Brain microvascular endothelial cell (primary cell): ENCODE measurements around the gene TIMM44.
"Not testable (repeated sequence)": the region's sequence is repeated elsewhere in the genome, so short reads cannot be mapped to it uniquely, and the experiment has no call there.

Source experiments
- DNase-seq: peaks from one replicate; pipeline ENCODE4 v3.0.0-alpha.2; 2020
- H3K27ac ChIP-seq: fragments of 250-450 bp; sonication (Bioruptor Pico); 2 replicates; pipeline ENCODE4 v1.5.1; 2020; ENCODE audit warnings: mild to moderate bottlenecking, moderate library complexity
- H3K27me3 ChIP-seq: fragments of 250-450 bp; sonication (Bioruptor Pico); replicated peaks from 2 replicates; pipeline ENCODE4 v1.5.1; 2020; ENCODE audit warnings: mild to moderate bottlenecking
- H3K36me3 ChIP-seq: fragments of 250-450 bp; sonication (Bioruptor Pico); replicated peaks from 2 replicates; pipeline ENCODE4 v1.5.1; 2020; ENCODE audit warnings: mild to moderate bottlenecking
- H3K4me3 ChIP-seq: 2 replicates; pipeline ENCODE4 v1.5.1; 2011; ENCODE audit warnings: low read depth, mild to moderate bottlenecking, control low read depth, low read length, moderate library complexity
- in situ Hi-C: cut with HindIII; loops from 2 replicates; pipeline ENCODE4 v1.10.0; 2017; ENCODE audit warnings: low sequenced_read_pairs, low pct_ligation_motif_present
- TF ChIP-seq, protein P1 (sequence below): IDR thresholded peaks from 2 replicates; pipeline ENCODE4 v1.5.1; 2011; ENCODE audit warnings: low read depth, mild to moderate bottlenecking, moderate library complexity, low read length, control low read depth, inconsistent platforms; ENCODE audit errors: missing control alignments

The TIMM44 gene

DNA sequence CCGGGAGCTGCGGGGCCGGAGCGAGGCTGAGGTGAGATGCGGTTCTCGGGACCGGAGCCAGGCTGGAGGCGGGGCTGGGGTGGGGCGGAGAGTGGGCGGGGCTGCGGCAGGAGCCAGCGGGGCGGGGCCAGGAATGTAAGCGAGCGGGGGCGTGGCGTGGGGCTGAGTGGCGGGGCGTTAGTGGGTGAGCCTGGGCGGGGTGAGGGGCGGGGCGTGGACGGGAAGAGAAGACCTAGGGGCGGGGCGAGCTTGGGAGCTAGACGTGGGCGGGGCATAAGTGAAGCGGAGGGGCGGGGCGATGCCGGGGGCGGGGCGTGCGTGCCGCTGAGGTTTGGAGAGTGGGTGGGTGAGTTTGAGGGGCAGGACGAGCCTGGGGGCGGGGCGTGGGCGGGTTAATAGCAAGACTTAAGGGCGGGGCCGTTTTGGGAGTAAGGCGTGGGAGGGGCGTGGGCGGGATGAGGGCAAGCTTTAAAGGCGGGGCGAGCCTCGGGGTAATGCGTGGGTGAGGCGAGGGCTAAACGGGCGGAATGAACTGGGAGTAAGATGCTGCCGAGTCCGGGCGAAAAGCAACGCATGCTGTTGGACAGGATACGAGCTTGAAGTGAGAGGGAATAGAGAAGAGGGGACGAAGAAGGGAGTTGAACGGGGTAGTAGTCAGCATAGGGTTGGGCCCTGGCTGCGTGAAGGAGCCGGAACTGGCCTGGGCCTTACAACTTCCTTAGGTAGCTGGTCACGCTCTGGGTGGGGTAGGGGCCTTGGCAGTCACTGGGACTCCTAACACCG lies 22.8 kb downstream of the TIMM44 start:
- H3K4me3 ChIP-seq = peak overlapping the region; percentile 66
- in situ Hi-C loops = no loop called here
- peak; percentile 98 for DNase-seq
- peaks cover 10% of the 10 kb centered on the region for H3K36me3 ChIP-seq
- TF ChIP-seq, protein P1, sequence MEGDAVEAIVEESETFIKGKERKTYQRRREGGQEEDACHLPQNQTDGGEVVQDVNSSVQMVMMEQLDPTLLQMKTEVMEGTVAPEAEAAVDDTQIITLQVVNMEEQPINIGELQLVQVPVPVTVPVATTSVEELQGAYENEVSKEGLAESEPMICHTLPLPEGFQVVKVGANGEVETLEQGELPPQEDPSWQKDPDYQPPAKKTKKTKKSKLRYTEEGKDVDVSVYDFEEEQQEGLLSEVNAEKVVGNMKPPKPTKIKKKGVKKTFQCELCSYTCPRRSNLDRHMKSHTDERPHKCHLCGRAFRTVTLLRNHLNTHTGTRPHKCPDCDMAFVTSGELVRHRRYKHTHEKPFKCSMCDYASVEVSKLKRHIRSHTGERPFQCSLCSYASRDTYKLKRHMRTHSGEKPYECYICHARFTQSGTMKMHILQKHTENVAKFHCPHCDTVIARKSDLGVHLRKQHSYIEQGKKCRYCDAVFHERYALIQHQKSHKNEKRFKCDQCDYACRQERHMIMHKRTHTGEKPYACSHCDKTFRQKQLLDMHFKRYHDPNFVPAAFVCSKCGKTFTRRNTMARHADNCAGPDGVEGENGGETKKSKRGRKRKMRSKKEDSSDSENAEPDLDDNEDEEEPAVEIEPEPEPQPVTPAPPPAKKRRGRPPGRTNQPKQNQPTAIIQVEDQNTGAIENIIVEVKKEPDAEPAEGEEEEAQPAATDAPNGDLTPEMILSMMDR = no peak
- H3K27ac ChIP-seq = peak overlapping the region; percentile 54
- H3K27me3 ChIP-seq = peaks cover 11% of the 10 kb centered on the region

DNA sequence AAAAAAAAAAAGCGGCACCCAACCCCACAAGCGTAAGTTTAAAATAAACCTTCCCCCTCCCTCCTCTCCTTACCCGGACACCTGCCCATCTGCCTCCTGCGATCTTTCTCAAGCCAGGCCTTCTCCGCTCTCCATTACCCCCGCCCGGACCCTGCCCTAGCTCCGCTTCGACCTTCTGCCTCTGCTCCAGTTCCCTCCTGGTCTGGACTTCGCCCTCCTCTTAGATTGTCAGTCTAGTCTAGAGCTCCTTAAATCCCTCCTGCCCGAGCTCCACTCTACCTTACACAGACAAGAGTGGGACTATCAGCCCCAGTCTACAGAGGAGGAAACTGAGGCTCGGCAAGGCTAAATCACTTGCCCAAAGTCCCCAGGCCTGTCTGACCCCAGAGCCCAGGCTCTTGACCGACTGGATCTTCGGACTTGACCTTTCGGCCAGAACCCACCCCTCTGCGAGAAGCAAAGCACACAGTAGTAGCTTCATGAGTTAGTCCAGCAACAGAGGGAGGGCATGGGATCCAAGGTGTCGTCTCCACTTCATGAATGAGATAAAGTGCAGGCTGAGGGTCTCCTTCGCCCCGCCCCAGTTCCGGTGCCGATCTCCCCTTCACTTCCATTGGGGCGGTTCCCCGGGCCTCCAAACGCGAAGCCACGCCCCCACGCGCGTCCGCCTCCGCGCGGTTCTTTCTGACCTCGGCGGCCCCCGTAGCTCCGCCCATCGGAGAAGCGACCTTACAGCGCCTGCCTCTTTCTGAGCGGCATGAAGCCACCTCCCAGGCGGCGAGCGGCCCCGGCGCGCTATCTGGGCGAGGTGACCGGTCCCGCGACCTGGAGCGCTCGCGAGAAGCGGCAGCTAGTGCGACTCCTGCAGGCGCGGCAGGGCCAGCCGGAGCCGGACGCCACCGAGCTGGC lies 23.6 kb downstream of the TIMM44 start, which contains the start of gene SNAPC2:
TSS of gene SNAPC2 (plus strand) at position 729 of the 909 bp plus-strand sequence. CDS start at position 758, 29 bp downstream.
- TF ChIP-seq, protein P1 = no peak
- in situ Hi-C loops = no loop called here

DNA sequence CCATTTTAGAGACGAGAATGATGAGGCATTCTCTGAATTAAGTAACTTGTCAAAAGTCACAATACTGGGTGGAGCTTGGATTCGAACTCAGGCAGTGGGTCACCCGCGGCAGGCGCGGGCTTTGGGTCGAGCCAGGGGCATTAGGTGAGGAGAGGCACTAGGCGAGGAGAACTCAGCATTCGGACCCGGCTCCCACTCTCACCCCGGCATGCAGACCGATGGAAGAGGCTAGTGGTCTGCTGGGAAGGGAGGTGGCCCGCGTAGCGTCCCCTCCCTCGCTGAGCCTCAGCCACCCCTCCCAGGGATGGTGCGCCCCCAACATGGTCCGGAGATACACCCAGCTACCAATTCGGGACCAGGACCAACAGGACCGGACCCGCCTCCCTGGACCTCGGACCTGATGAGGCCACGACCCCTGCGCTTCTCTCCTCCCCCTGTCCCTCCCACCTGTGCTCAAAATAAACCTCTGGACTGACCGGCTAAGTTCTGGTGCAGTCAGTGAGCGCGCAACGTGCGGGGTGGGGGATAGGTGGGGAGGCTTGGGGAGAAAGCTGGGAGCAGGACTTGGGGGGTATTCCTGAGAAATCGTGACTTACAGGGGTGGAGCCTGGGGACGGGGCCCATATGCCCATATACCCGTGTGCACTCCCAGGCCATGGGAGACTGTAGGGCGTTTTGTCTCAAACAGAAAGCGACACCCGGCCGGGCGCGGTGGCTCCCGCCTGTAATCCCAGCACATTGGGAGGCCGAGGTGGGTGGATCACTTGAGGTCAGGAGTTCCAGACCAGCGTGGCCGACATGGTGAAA lies 24.6 kb downstream of the TIMM44 start:
- H3K27me3 ChIP-seq = peaks cover 14% of the 10 kb centered on the region
- H3K27ac ChIP-seq = no peak overlapping the region
- in situ Hi-C loops = no loop called here
- H3K4me3 ChIP-seq = no peak overlapping the region
- no peak for DNase-seq
- TF ChIP-seq, protein P1 = no peak
- H3K36me3 ChIP-seq = peaks cover 10% of the 10 kb centered on the region

More for the DNA sequence above, 23.6 kb downstream of the TIMM44 start, which contains the start of gene SNAPC2:
- Histone ChIP-seq H3K4me3 (peak within 1 kb of the TSS; percentile 66), H3K36me3 (peaks cover 10% of the 10 kb centered on the region), H3K27me3 (peaks cover 14% of the 10 kb centered on the region), H3K27ac (peak within 1 kb of the TSS; percentile 54)
- DNase-seq = peak; percentile 92

DNA sequence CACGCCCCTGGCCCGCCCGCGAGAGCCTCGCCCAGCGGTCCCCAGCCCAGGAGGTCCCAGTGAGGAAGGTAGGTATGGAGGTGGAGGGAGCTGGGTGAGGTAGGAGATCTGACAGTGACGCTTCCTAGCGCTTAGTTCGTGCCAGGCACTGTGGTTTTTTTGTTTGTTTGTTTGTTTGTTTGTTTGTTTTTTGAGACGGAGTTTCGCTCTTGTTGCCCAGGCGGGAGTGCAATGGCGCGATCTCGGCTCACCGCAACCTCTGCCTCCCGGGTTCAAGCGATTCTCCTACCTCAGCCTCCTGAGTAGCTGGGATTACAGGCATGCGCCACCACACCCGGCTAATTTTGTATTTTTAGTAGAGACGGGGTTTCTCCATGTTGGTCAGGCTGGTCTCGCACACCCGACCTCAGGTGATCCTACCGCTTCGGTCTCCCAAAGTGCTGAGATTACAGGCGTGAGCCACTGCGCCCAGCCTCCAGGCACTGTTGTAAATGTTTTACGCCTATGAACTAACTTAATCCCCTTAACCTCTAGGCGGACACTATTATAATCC lies 25.3 kb downstream of the TIMM44 start:
- Histone ChIP-seq H3K27me3 (peaks cover 14% of the 10 kb centered on the region), H3K4me3 (peak overlapping the region; percentile 12)
- DNase-seq, H3K36me3 ChIP-seq, H3K27ac ChIP-seq, in situ Hi-C loops: not testable (repeated sequence)

DNA sequence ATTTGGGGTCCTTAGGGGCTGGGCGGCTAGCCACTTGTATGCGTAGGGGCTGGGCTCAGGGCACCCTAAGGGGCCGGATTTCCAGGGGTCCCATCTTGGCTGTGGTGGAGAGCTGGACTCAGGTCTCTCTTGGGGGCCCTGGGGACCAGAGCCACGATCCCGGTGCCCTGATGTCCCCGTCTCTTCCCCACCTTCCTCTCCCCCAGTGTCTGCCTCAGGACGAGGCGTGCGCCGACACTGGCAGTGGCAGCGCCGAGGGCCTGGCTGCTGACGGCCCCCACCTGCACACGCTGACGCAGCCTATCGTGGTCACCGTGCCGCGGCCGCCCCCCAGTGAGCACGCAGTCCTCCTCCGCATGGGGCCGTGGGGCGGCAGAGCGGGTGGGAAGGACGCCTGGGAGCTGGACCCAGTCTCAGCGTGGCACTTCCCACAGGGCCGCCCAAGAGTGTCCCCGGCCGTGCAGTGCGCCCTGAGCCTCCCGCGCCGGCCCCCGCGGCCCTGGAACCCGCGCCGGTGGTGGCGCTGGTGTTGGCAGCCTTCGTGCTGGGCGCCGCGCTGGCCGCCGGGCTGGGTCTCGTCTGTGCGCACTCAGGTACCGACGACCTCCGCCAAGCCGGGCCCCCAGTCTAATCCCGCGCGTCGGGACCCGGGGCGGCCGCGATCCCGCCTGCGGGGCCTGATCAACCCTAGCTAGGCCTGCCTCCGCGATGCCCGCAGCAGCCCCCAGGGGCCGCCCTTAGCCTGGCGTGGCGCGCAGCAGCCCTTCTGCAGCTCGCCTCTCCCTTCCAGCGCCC lies 26.0 kb downstream of the TIMM44 start:
- peak; percentile 29 for DNase-seq
- in situ Hi-C loops = no loop called here
- Histone ChIP-seq H3K36me3 (peaks cover 8% of the 10 kb centered on the region), H3K27me3 (peaks cover 14% of the 10 kb centered on the region), H3K27ac (no peak overlapping the region), H3K4me3 (peak overlapping the region; percentile 35)
- TF ChIP-seq, protein P1 = peak; percentile 65
